Left ventricle myocardium inferior (tissue), 1 donor: ENCODE data around the gene VTI1A. TPM values are rescaled to one million over a fixed set of nuclear protein-coding genes. Genes with fewer than 3 reads are reported as not detected.

ENCODE experiments used
- DNase-seq: peaks from one replicate; pipeline ENCODE4 v3.0.0-alpha.2; 2020
- H3K27ac ChIP-seq: fragments of 200-600 bp; replicated peaks from 2 replicates; pipeline ENCODE4 v1.8.0; 2021
- H3K27me3 ChIP-seq: fragments of 200-600 bp; 2 replicates; pipeline ENCODE4 v1.8.0; 2021; ENCODE audit warnings: low read depth
- H3K36me3 ChIP-seq: fragments of 200-600 bp; 2 replicates; pipeline ENCODE4 v1.8.0; 2021
- H3K4me1 ChIP-seq: fragments of 200-600 bp; 2 replicates; pipeline ENCODE4 v1.8.0; 2021
- H3K4me3 ChIP-seq: fragments of 200-600 bp; 2 replicates; pipeline ENCODE4 v1.8.0; 2021; ENCODE audit warnings: mild to moderate bottlenecking, moderate library complexity
- H3K9me3 ChIP-seq: fragments of 200-600 bp; replicated peaks from 2 replicates; pipeline ENCODE4 v1.8.0; 2021
- CTCF ChIP-seq: fragments of 200-600 bp; IDR thresholded peaks from 2 replicates; pipeline ENCODE4 v1.8.0; 2021; ENCODE audit warnings: antibody characterized with exemption, mild to moderate bottlenecking, borderline replicate concordance
- intact Hi-C: fragments of 100-400 bp; cut with micrococcal nuclease; formaldehyde crosslinking; loops from one replicate; pipeline ENCODE4 v1.11.0; 2022
- total RNA-seq: library from RNA; stranded (reverse); fragmentation: NEBNext Ultra II Directional; extraction: Animal tissue kit (Norgen Biotek cat#: 25700); gene quantifications from one replicate; pipeline ENCODE4 v1.2.1, GENCODE V29; 2021
- donor health status: DM: no; HTN: yes; CAD: no; lungs with severe emphysema.

Gene VTI1A
- total RNA-seq, 1 donor from 2014 or later: 20.5 TPM

- H3K36me3 ChIP-seq: no peaks in the 10 kb centered on the region
- TF ChIP-seq CTCF: no peak
- DNase-seq: no peak
- H3K27ac ChIP-seq: no peak overlapping the region
- peaks cover 19% of the 10 kb centered on the region for H3K4me1 ChIP-seq
- H3K27me3 ChIP-seq: no peaks in the 10 kb centered on the region
- H3K9me3 ChIP-seq: no peaks in the 10 kb centered on the region
- H3K4me3 ChIP-seq: no peak overlapping the region
- intact Hi-C loops: no loop called here
These were observed 384.8 kb downstream of the VTI1A start for GRCh38 chr10:112831859-112832258.

- no peaks in the 10 kb centered on the region for H3K9me3 ChIP-seq
These were observed 385.4 kb downstream of the VTI1A start for GRCh38 chr10:112832361-112832878.

GRCh38 chr10:112832959-112833358 lies 385.9 kb downstream of the VTI1A start:
- intact Hi-C loops: no loop called here

More at GRCh38 chr10:112832361-112832878, 385.4 kb downstream of the VTI1A start:
- peaks cover 19% of the 10 kb centered on the region for H3K4me1 ChIP-seq
- intact Hi-C loops: no loop called here
- no peak overlapping the region for H3K4me3 ChIP-seq
- DNase-seq: no peak
- no peak for TF ChIP-seq CTCF
- H3K36me3 ChIP-seq: no peaks in the 10 kb centered on the region
- no peak overlapping the region for H3K27ac ChIP-seq
- no peaks in the 10 kb centered on the region for H3K27me3 ChIP-seq

GRCh38 chr10:112834751-112835181 lies 387.8 kb downstream of the VTI1A start:
- peaks cover 2% of the 10 kb centered on the region for H3K9me3 ChIP-seq
- no peak for DNase-seq
- no peak overlapping the region for H3K27ac ChIP-seq
- no peaks in the 10 kb centered on the region for H3K36me3 ChIP-seq
- intact Hi-C loops: no loop called here
- peaks cover 19% of the 10 kb centered on the region for H3K4me1 ChIP-seq
- H3K4me3 ChIP-seq: no peak overlapping the region
- H3K27me3 ChIP-seq: no peaks in the 10 kb centered on the region
- no peak for TF ChIP-seq CTCF

More at GRCh38 chr10:112832959-112833358, 385.9 kb downstream of the VTI1A start:
- Histone ChIP-seq H3K27ac (no peak overlapping the region), H3K27me3 (no peaks in the 10 kb centered on the region), H3K4me3 (no peak overlapping the region), H3K9me3 (no peaks in the 10 kb centered on the region), H3K4me1 (peaks cover 19% of the 10 kb centered on the region), H3K36me3 (no peaks in the 10 kb centered on the region)
- DNase-seq: no peak
- TF ChIP-seq CTCF: no peak

- no peak for TF ChIP-seq CTCF
- DNase-seq: no peak
- H3K4me3 ChIP-seq: no peak overlapping the region
- H3K9me3 ChIP-seq: peaks cover 7% of the 10 kb centered on the region
- H3K27me3 ChIP-seq: no peaks in the 10 kb centered on the region
- no peaks in the 10 kb centered on the region for H3K36me3 ChIP-seq
- intact Hi-C loops: no loop called here
- H3K4me1 ChIP-seq: peaks cover 19% of the 10 kb centered on the region
- H3K27ac ChIP-seq: no peak overlapping the region
These were observed 388.3 kb downstream of the VTI1A start for GRCh38 chr10:112835217-112835715.
